ENCODE measurements around the gene FAM50A.
"Not testable (repeated sequence)": the region's sequence is repeated elsewhere in the genome, so short reads cannot be mapped to it uniquely, and the experiment has no call there.

Gene FAM50A

GRCh38 chrX:154443992-154444754 is at the start of gene FAM50A:
Gene FAM50A, plus strand, starts transcription at chrX:154444141. Its CDS starts 95 bp downstream, at chrX:154444236.
- DNase-seq: no peak

- DNase-seq: not testable (repeated sequence)
Measured at GRCh38 chrX:154396363-154396762, 47.6 kb upstream of the FAM50A start.

GRCh38 chrX:154396973-154397887 is 46.7 kb upstream of the FAM50A start:
- DNase-seq: peak; percentile 32

DNA sequence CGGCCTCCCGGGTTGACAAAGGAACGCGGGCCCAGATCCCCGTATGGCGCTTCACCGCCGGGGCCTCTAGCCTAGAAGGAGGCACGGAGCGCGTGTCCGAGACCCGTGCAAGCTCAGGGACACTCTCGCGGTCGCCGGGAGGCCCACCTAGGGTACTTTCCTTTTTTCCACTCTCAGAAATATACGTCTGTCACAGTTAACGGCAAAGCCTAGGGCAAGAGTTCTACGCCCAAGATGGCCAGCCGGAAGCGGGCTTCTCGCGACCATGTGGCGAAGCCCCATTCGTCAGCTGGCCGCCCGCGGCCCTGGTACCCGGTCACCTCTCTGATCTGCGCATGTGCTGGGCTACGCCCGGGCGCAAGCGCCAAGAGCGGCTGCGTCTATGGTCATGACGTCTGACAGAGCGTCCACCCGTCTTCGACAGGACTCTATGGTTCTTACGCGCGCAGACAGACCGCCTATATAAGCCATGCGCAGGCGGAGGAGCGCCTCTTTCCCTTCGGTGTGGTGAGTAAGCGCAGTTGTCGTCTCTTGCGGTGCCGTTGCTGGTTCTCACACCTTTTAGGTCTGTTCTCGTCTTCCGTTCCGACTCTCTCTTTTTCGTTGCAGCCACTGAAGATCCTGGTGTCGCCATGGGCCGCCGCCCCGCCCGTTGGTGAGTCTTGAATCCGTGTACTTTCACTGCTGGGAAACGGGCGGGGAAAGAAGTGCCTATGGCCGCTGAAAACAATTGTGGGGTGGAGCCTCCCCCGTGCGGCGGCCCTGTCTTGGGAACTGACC is 45.9 kb upstream of the FAM50A start, which contains the start of gene RPL10:
TSS of gene RPL10 (plus strand) at position 490 of the 780 bp plus-strand sequence. CDS start at position 633, 143 bp downstream.
- DNase-seq: peak; percentile 94

DNA sequence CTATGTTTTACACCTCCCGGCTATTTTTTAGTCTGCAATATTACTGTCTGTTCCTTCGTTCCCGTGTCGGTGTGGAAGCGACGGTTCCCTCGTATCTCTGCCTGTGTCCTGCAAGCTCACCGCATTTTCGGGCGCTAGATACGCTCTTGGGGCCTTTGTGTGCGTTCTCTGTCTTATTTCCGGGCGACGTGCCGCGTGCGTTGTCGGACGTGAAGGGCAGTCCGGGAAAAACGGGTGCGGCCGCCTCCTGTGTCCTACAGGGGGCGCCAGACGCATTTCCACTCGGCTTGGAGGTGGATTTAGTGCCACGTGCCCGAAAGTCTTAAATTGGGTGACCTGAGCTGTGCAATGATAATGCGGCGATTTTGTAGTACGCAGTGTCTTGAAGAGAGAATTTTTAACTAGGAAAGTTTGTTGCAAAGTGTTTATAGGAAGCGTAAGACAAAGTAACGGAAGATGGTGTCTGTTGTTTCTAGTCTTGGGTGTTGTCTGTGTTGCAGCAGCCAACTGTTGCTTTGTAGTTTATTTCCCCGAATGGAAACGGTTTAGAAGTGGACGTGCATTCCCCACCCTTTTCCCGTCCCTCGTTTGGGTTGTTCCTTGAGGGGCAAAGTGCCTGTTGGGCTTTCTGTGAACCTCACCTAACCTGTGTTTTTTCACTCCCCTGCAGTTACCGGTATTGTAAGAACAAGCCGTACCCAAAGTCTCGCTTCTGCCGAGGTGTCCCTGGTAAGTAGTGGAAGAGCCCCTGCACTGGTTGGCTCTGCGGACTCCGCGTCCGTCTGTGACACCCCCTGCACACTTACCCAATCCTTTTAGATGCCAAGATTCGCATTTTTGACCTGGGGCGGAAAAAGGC is 45.0 kb upstream of the FAM50A start:
- DNase-seq: peak; percentile 68

DNA sequence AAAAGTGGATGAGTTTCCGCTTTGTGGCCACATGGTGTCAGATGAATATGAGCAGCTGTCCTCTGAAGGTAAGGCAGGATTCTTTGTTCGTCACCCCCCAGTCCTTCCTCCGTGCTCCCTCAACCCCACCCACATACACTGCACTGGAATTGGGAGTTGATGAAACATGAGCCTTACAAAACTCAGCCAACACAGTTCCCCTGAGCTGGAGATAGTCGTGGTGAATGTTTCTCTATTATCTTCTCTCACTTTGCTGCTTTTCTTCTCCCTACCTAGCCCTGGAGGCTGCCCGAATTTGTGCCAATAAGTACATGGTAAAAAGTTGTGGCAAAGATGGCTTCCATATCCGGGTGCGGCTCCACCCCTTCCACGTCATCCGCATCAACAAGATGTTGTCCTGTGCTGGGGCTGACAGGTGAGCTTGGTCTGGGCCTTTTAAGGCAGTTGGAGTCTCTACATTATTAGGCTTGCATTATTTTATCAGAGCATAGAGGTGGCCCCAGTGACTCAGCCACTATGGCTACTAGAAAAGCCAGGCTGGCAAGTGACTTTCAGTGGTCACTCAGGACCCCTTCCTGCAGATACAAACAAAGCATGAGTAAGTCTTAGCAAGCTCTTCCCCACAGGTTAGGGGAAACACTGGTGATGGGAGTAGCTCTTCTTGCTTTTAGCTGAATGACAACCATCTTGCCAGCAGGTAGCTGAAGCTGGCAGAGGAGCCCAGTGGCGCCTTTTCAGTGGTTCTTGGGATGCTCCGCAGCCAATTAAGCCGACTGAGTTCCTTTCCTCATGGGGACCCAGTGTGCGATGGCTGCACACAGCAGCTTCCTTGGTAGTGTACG is 44.2 kb upstream of the FAM50A start:
- DNase-seq: no peak

GRCh38 chrX:154400369-154400817 is 43.5 kb upstream of the FAM50A start:
- DNase-seq: not testable (repeated sequence)

DNA sequence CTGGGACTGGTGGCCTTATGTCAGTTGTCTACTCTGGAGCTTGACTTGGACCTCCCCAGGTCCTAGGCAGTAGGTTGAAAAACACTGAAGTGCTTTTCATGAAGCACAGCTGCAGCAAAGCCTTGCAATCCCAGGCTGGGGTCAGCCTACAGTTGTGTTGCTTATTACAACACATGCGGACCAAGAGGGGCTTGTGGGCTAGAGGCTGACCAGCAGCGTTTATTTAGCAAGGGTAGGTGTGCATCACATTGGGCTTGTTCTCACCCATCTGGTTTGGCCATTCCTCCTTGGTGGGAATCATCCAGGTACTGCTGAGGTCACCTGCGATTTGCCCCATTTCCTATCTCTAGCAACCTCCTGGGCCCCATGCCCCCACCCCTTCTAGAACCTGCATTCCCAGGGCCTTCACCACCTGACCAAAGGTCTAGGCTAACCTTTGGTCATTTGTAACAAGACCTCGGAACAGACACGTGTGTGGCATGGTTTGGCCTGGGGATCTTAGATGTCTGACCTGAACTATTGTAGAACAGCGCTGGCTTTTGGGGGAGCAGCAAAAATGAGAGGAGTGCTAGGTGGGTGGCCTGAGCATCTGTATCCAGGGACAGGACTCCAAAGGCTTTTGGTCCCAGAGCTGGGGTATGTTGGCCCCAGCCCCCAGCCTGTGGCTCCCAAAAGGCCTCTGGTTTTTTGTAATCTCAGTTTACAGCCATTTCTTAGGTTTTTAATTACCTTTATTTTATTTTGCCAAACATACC is 42.7 kb upstream of the FAM50A start:
- DNase-seq: no peak

GRCh38 chrX:154401918-154402621 is 41.9 kb upstream of the FAM50A start:
- DNase-seq: no peak

DNA sequence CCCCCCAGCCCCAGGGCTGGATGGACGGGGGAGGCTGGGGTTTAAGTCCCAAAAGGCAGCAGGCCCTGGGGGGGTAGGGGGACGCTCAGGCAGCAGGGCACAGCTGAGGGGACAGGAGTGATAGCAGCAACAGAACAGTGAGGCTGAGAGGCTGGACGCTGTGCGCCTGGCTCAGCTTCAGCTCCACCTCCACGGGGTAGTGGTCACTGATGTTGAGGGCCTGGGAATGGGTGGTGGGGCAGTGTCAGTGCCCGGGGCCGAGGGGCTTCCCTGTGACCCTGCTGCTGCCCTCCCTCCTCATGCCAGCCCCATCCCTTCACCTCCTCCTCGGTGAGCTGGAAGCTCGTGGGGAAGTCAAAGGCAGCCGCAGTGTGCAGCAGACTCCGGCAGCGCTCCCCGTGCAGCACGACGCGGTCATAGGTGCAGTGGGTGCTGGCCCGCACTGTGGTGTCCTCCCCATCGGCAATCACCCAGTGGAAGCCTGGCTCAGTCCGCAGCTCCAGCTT is 41.3 kb upstream of the FAM50A start:
- DNase-seq: no peak

GRCh38 chrX:154403192-154403591 is 40.7 kb upstream of the FAM50A start:
- DNase-seq: no peak

GRCh38 chrX:154403858-154404257 is 40.1 kb upstream of the FAM50A start:
- no peak for DNase-seq

DNA sequence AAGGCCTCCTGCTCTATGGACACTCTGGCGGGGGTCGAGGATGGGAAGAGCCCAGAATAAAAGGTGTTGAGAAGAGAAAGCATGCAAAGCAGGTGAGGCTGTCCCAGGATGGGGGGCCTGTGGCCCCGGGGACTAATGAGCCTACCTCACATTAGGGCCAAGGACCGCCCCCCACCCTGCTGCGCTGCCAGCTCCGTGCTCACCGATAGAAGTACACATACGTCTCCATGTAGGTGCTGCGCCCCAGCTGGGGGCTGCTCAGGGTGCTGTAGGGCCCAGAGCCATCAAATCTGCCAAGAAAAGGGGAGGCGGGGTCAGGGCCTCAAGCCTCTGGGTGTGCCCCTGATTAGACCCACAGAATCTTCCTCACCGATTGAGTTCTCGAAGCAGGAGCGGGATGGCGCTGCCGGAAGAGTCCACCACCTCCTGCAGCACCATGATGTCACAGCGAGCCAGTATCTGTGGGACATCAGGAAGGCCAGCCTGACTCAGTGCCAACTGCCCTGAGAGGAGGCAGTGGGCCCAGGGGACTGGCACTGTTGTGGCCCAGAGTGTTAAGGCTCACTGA is 39.2 kb upstream of the FAM50A start:
- no peak for DNase-seq

DNA sequence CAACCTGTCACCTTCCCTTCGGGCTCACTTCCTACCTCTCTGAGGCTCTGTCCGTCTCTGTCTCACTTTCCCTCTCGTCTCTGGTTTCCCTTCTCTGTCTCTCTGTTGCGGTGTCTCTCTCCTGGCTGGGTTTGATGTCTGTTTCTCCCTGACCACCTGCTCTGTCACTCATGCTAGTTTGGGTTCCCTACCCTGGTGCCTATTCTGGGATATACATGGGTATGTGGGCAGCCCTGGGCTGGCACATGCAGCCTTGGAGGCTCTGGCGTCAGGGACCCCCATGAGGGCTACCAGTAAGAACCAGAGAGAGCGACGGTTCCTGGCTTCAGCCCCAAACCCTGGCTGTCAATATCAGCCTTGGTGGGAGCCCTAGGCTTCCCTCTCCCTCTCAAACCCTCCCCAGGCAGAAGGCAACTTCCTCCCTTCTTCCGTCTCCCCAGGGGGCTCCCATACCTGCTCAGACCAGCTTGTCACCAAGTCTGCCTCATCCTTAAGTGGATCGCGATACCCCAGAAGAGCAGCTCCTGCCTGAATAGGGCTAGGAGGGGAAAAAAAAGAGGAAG is 35.2 kb upstream of the FAM50A start:
- DNase-seq: no peak

DNA sequence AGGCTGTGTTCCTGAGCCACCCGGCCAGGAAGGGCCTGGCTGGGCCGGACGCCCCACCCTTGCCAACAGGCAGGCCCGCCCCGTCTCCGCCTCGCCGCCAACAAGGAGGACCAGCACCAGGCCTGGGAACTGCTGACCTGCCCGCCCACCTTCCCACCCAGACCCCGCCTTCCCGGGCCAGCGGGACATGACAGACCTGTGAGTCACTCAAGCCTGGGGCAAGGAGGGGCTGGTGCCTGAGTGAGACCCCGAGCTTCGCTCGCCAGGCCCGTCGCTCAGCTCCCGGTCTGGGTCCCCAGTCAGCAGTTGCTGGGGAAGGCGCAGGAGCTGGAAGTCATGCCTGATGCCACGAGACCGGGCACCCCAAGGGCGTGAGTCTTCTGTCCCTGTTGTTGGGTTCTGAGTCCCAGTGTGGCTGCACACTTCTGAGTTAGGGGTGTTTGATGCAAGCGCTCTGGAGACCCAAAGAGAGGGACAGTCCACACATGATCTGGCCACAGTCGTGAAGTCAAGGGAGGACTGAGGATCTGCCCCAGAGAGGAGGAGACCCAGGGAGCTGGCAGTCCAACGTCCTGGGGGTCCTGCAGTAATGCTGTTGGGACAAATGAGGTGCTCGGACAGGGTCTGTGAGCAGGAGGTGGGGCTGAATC is 34.6 kb upstream of the FAM50A start, which contains the start of gene DNASE1L1:
TSS of gene DNASE1L1 (minus strand) at position 33 of the 650 bp plus-strand sequence. CDS start 3,686 bp downstream, outside the sequence.
- no peak for DNase-seq

DNA sequence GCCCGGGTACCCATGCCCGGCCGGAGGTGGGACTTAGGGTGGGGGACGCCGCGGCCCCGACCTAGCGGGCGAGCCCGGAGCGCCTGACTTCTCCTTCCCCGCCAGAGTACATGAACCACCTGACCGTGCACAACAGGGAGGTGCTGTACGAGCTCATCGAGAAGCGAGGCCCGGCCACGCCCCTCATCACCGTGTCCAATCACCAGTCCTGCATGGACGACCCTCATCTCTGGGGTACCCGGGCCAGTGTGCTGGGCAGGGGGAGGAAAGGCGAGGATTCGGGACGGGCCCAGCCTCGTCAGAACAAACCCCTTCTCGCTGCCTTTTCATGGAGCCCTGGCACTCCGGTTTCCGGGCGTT is 32.0 kb upstream of the FAM50A start:
- DNase-seq: peak; percentile 32

- no peak for DNase-seq
Measured at GRCh38 chrX:154412468-154412867, 31.5 kb upstream of the FAM50A start.

DNA sequence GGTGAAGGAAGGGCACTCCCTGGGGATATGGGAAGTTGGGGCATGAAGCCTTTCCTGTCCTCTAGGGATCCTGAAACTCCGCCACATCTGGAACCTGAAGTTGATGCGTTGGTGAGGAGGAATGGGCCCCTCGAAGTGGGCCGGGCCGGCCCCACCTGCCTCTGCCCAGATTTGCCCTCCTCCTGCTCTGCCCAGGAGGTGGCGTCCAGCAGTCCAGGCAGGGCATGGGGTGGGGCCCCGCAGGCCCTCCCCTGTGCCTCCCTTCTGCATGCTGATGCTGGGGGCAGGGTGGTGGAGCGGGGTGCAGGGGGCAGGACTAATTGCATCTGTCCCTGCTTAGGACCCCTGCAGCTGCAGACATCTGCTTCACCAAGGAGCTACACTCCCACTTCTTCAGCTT is 30.8 kb upstream of the FAM50A start:
- no peak for DNase-seq

All from NCI-H1694 (cell line).